HK-2 (cell line): ENCODE data around the gene WSB2.

Experiments used
- DNase-seq: peaks from one replicate; pipeline ENCODE4 v3.0.0-alpha.2; 2018; ENCODE audit not compliant: unreplicated experiment

WSB2 gene

GRCh38 chr12:118061873-118062843, 1.2 kb upstream of the WSB2 start:
- DNase-seq = peak; percentile 51

DNA sequence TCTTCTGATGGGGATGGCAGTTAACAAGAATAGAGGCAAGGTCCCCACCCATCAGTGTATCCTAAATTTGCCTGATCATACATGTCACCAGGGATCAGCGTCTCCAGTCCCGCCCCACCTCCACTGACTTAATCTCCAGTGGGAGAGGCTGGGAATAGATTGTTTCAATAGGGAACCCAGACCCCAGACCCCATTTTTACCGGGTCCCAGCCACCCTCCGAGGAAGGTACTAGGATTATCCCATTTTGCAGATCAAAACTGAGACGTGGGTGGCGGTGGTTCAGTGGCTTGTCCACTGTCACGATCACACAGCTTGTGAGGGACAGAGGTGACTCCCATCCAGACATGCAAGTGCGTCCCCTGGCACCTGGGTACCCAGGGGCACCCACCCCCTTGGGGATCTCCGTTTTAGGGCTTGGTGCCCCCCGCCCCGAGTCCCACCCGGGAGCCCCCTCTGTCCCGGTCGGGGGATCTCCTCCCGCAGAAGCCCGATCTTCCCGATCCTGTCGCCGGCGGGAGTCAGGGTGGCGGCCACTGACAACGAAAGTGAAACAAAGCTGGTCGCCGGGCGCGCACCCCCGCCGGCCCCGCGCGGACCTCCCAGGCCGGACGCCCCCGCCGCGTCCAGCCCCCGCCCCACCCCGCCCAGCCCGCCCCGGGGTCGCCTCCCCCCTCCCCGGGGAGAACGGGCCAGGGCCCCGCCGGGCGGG, 523 bp downstream of the WSB2 start:
- peak; percentile 50 for DNase-seq

DNA sequence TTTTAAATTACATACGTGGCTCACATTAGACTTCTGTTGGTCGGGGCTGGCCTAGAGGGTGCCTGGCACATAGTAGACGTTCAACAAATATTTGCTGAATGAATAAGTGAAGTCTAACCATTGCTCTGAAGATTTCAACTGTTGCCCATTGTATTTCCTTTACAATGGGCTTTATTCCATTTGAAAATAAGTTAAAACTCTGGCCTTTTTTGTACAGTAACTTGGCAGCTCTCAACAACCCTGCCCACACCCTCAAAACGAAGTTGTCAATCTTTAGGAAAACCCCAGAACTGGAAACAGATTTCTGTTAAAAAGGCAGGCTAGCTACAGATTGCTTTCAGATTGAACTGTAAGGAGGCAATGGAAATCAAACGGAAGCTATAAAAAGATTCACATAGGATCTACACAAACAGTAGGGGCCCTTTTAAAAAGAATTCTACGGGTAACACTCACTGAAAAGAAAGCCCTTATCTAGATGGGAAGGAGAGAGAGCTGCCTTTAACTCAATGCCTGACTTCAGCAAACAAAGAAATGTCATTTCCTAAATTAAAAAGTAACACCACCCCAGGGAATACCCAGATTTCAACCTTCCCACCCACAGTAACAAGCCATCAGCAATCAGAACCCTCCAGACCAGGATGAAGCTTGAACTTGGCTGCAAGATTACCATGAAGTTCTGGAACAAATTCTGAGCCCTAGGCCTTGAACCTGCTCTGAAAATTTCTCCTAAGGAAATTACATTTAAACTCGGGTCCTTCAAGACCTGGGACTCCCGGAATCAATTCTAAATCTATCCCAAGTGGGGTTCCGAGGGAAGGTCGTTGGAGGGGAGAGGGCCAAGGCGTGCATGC, 1.4 kb downstream of the WSB2 start:
- DNase-seq = no peak

GRCh38 chr12:118058881-118059280, 2.1 kb downstream of the WSB2 start:
- no peak for DNase-seq

GRCh38 chr12:118058227-118058626, 2.8 kb downstream of the WSB2 start:
- DNase-seq = no peak

DNA sequence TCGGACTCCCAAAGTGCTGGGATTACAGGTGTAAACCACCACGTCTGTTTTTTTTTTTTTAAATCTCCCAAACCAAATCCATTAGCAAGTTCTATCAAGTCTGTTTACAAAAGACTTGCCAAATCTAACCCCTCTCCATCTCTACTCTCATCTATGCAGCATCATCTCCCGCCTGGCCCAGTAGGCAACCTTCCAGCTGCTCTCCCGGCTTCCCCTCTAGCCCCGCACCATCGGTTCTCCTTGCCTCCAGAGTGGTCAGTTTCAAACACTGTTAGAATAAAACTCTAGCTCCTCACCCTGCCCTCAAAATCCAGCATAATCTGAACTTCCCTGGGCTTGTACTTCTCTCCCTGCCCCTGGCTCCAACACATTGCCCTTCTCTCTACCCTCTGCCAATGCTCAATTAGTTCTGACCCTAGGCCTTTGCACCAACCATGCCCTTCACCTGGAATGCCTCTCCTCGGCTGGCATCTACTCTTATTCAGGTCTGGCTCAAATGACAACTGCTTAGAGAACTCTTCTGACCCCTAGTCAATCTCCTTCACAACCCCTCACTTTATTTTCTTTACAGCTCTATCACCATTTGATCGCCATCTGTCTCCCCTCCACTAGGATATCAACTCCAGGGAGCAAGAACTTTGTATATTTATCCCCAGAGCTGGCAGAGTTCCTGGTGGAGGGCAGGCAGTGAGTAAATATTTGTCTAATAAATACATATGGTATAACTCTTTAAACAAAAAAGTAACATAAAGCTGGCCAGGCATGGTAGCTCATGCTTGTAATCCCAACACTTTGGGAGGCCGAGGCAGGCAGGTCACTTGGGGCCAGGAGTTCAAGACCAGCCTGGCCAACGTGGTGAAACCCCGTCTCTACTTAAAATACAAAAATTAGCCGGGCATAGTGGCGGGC, 4.9 kb downstream of the WSB2 start:
- DNase-seq = no peak

- peak; percentile 76 for DNase-seq
Measured at GRCh38 chr12:118055144-118055557, 5.8 kb downstream of the WSB2 start.

- no peak for DNase-seq
Measured at GRCh38 chr12:118053071-118053985, 7.7 kb downstream of the WSB2 start.

- DNase-seq = peak; percentile 85
Measured at GRCh38 chr12:118052324-118053070, 8.5 kb downstream of the WSB2 start.

DNA sequence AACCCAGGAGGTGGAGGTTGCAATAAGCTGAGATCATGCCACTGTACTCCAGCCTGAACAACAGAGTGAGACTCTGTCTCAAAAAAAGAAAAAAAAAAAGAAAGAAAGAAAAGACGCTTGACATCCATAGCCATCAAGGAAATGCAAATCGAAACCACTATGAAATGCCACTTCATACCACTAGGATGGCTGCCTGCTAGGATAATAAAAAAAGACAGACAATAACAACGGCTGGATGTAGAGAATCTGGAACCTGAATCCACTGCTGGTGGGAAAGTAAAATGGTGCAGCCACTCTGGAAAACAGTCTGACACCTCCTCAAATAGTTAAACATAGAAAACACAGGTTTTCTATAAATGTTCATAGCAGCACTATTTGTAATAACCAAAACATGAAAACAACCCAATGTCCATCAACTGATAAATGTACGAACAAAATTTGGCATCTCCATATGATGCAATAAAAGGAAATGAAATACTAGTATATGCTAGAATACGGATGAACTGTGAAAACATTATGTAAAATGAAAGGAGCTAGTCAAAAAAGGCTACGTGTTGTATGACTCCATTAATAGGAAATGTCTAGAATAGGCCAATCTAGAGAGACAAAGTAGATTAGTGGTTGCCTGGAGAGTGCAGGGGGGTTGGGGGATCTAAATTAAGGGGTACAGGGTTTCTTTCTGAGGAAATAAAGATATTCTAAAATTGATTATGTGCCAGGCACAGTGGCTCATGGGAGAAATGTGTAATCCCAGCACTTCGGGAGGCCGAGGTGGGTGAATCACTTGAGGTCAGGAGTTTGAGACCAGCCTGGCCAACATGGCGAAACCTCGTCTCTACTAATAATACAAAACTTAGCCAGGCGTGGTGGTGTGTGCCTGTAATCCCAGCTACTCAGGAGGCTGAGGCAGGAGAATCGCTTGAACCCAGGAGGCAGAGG, 9.7 kb downstream of the WSB2 start:
- no peak for DNase-seq

- no peak for DNase-seq
Measured at GRCh38 chr12:118046430-118046829, 14.5 kb downstream of the WSB2 start.

DNA sequence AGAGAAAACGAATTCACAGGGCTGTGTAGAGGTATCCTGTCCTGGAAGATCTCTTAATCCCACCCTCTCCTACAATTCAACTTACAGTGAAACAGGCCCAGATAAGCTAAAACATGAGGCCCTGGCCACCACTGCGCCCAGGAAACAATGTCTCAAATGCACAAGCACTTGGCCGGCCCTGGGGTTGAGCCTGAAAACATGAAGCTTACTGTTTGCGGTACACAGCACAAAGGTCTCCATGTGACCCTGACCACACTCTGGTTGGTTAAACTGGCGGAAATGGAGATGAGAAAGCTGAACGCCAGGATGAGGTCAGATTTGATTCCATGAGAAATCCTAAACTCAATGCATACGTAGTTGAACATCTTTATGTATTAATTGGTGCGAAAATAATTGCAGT, 16.4 kb downstream of the WSB2 start:
- DNase-seq = no peak

- DNase-seq = no peak
Measured at GRCh38 chr12:118044075-118044474, 16.9 kb downstream of the WSB2 start.

DNA sequence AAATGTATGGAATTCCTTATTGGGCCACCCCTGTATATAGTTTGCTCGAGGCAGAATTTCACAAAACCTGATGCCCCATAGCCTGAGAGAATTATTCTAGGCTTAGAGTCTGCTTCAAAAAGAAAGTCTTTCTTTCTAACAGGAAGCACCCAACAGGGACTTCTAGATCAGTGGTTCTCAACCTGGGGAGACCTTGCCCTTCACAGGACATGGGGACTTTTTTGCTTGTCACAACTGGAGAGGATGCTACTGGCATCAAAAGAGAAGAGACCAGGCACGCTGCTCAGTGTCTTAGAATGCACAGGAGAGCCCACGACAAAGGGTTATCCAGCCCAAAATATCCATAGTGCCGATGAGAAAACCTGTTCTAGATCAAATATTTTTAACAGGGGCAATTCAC, 18.9 kb downstream of the WSB2 start:
- no peak for DNase-seq

DNA sequence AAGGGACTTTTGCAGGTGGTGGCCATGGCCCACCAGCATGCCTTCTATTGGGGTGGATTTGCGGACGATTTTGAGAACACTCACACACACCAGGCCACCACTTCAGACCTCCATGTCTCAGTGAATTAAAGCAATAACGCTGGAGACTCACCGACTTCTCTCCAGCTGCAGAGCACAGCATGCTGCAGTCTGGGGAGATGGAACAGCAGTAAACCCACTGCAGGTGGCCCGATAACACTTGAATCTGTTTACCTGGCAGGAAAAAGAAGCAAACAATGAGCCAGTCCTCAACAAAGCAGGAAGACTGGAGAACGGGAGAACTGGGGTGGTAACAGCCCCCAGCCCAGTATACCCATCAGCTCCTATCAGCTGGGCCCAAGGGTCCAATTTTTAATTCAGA, 22.8 kb downstream of the WSB2 start:
- no peak for DNase-seq

GRCh38 chr12:118036672-118037411, 24.1 kb downstream of the WSB2 start:
- DNase-seq = no peak
